Medulla oblongata (tissue), 1 donor: ENCODE data around the gene PITPNM3.

Experiments used
- DNase-seq: peaks from one replicate; pipeline ENCODE4 v3.0.0-alpha.2; 2015; ENCODE audit errors: extremely low spot score

Gene PITPNM3

DNA sequence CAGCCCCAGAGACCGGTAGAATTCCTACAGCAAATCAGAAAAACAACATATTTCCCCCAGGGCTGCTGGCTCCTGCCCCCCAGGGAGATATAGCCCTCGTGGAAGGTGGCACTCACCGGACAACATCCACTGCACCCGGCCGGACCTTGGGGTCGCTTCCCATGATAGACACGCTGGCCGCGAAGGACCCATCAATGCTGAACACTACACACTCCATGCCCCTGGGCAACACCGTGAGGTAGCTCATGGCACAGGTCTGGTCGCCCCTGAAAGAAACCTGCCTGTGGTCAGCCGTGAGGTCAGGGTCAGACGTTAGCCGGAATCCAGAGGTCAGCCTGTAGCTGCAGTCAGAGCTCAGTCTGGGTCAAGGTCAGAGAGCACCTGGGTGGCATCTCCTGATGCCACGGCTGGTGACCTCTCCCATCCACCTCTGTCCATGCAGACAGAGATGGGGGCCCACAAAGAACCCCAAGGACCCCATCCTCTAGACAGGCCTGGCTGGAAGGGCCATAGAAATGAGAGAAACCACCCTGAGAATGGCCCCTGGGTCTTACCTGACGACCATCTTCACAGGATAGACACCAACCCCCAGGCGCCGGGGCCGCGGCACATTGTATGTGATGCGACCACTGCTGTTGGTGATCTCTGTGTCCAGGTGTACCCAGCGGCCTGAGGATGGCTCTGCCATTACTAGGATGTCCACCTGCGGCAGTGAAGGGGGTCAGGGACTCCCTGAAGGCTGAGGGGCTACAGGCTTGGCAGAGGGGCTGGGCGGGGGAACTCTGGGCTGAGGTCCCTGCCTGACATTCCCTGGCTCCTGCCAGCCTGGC is 92.5 kb downstream of the PITPNM3 start:
- DNase-seq, result no peak

DNA sequence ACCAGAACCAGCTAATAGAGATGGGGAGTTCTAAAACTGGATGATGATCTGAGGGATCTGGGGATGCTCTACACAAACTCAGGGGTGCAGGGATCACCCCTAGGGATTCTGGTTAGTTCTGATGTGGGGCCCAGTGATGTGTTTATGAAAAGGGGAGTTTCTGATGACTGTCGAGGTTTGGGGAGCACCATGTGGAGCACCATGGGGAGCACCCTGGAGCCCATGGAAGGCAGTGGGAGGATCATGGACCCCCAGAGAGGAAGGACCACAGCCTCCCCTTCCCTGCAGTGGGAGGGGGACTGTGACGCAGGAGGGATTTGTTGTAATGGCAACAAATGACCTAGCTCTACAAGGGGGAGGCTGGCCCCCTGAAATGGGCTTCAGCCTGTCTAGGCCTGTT is 93.7 kb downstream of the PITPNM3 start:
- no peak for DNase-seq

GRCh38 chr17:6461792-6462524 is 94.4 kb downstream of the PITPNM3 start:
- no peak for DNase-seq

- DNase-seq, result no peak
Observed at GRCh38 chr17:6461246-6461645, 95.1 kb downstream of the PITPNM3 start.

DNA sequence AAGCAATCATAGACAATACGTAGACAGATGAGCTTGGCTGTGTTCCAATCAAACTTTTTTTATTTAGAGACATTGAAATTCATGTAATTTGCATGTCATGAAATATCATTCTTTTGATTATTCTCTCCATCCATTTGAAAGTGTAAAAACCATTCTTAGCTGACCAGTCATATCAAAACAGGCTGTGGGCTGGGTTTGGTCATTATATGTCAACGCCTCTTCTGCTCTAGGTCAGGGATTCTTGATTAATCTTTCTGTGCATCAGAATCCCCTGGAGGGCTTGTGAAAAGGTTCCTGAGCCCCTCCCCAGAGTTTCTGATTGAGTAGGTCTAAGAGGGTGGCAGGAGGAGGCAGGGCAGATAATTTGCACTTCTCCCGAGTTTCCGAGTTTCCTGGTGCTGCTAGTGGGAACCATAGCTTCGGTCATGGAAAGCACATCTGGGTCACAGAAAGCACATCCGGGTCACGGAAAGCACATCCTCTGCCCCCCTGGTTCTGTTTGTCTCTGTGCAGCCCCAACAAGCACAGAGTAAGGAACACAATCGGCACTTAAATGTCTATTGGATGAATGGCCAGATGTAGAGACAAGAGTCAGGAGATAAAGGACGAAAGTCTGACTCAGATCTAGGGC is 95.7 kb downstream of the PITPNM3 start:
- DNase-seq, result no peak

DNA sequence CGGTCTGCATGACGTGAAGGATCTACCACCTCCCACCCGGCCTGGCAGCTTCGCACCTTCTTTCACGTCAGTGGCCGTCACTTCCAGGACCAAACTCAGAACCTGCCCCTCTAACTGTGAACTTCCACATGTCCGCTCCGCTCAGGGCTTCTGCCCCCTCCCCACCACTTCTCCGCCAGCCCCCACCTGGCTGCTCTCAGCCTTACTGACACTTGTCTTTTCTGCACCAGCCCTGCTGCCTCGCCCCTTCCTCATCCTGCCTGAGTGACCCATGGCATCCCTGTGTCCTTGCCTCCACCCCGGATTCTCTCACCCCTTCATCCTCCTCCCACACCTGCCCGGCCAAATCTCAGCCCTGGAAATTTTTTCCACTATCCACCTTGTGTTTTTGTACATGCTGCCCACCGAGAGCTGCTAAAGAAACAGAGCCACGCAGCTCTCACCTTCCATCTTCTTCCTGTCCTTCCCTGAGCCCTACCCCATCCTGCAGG is 97.8 kb downstream of the PITPNM3 start:
- no peak for DNase-seq

- DNase-seq, result no peak
Observed at GRCh38 chr17:6457688-6458459, 98.5 kb downstream of the PITPNM3 start.

DNA sequence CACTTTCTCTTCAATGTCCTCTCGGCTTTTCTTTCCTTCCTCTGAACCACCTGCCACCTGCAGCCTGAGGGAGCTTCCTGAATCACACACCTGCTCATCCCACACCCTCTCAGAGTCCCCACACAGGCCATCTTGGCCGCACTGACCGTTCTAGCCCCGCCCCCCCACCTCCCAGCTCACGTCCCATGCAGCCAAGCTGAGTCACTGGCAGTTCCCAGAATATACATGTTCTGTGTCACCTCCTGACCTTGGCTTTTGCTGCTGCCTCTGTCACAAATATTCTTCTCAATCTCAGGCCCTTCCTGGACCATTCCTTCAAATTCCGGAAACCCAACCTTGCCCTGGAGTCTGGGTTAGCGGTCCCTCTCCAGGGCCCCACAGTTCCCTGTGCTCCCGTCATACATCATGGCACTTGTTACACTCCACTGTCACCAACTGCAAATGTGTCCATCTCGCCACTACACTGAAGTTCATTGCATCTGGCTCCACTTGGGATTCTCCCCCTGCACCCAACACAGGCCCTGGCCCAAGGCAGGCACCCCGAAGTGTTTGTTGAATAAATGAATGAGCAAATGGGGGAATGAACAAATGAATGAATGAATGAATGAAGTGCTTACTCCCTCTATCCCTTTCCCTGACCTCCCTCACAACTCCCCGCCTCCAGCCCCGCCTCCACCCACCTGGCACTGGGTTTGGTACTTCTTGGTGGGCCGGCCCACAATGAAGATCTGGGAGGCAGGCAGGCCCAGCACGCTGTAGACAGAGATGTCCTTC is 99.3 kb downstream of the PITPNM3 start:
- DNase-seq, result no peak

- no peak for DNase-seq
Observed at GRCh38 chr17:6456321-6456720, 100.0 kb downstream of the PITPNM3 start.

DNA sequence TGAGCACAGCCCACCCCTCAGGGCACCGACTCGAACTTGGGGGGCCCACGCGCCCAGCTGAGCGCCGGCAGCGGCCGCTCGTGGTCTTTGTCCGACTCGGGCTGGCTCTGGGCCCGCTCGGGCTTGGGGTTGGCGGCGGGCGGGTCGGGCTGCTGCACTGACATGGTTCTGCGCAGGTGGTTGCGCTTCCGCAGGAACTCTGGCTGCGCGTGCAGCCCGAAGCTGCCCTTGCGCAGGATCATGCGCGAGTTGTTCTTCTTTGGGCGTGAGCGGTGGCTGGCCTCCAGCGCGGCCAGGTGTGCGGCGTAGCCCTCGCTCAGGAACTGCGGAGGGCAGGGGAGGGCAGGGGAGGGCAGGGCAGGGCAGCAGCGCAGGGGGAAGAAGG is 101.0 kb downstream of the PITPNM3 start:
- no peak for DNase-seq

GRCh38 chr17:6454495-6455320 is 101.6 kb downstream of the PITPNM3 start:
- DNase-seq, result no peak

DNA sequence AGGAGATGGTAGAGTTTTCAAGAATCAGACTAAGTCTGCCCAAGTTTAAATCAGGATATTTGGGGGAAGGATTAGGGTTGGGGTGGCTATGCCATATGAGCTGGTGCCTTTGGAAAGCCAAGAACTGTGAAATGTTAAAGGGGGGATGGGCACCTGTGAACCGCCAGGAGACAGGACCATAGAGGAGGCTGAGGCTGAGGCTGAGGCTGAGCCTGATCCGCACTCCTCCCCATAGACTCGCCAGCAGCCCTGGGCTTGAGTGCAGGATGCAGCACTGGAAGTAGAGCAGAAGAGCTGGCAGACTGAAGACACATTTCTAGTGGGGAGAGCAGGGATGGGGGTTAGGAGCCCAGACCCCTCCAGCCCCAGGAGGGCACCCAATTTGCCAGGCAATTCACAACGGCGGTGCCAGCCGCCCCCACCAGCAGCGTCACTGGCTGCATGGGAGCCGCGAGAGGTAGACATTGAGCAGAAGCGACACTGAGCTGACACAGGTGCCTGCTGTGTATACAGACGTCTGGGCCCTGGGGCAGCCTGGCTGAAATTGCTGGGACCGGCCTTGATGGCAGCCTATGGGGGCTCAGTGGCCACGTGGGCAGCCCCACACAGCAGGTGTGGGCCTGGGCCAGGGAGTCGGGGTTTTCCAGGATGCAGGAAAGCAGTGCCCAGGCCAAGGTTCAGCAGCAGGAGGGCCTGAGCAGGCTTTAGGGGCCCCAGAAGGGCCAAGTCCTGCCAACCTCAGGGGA is 102.9 kb downstream of the PITPNM3 start:
- no peak for DNase-seq

DNA sequence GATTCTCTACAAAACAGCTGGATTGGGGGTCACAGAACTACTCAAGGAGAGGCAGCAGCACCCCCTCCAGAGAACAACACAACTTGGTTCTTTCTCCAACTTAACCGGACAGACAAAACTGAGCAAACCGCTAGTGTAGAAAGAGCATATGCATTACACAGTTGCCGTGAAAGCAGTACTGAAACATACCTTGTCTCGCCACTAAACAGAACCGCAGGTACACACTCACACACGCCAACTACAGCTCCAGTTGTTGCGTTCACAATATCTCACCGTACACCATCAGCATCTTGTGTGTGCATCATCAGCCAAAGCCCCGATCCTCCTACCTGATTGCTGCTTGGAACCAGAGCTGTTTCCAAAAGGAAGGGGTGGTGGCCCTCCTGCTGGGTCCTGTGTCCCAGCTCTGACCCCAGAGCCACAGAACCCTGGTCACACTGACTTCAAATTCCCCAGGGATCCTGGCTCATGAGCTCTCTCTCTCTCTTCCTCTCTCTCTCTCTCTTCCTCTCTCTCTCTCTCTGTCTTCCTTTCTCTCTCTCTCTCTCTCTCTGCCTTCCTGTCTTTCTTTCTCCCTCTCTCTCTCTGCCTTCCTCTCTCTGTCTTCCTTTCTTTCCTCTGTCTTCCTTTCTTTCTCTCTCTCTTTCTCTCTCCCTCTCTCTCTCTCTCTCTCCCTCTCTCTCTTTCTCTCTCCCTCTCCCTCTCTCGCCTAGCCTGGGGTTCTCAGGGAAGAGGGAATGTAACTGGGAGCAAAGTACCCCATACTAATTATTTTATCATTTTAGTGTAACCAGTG is 103.7 kb downstream of the PITPNM3 start:
- DNase-seq, result no peak

- DNase-seq, result no peak
Observed at GRCh38 chr17:6450926-6451832, 105.2 kb downstream of the PITPNM3 start.

DNA sequence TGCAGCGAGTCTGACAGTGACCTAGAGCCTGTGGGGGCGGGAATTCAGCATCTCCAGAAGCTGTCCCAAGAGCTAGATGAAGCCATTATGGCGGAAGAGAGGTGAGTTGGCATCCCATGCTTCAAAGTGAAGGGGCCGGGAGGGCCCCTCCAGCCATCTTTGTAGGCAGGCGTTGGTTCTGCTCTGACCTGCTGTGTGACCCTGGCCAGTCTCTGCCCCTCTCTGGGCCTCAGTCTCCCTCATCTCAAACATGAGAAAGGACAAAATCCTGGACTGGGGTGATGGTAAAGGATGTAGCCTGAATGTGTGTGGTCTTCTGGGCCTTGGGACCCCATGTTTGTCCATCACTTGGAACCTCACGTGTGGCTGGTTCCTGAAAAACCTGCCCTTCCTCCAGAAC is 107.0 kb downstream of the PITPNM3 start:
- no peak for DNase-seq

DNA sequence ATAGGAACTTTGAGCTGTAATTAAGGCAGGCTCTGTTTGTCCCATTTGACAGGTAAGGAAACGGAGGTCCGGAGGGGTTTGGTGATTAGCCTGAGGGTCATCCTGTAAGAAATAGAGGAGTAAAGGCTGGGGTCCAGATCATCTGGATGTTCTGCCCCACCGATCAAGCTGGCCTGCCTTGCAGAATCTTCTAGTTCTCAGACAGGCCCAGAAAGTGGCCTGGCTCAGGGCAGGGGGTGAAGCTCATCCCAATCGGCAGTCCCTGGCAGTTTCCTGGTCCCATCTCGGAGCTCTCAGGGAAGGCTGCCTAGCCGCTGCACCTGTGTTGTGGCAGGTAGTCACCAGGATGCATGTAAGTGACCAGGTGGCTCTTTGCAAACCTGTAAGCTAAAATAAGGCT is 107.9 kb downstream of the PITPNM3 start:
- no peak for DNase-seq

DNA sequence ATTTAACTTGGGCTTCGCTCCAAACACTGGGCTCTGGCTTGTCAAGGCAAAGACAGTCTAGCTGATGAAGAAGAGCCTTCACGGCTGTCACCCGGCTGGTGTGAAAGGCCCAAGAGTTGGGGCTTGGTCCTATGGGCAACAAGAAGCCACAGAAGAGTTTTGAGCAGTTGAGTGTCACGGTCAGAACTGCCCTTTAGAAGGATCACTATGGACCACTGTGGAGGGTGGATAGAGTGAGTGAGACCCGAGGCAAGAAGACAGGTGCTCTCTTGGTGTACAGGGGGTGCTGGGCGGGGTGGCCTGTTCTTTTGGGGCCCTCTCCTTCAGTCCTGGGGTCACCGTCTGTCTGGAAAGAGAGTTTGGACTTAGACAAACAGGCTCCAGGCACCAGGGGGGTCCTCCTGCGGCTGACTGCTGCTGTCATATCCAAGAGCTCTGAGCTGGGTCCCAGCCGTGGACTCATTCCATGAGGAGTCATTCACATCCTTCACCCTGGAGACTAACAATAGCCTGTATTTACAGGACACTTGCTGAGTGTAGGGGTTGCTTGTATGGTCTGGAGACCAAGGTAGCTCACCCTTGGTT is 109.7 kb downstream of the PITPNM3 start:
- no peak for DNase-seq
